ENCODE results near the gene ITPR3.

The ITPR3 gene

DNA sequence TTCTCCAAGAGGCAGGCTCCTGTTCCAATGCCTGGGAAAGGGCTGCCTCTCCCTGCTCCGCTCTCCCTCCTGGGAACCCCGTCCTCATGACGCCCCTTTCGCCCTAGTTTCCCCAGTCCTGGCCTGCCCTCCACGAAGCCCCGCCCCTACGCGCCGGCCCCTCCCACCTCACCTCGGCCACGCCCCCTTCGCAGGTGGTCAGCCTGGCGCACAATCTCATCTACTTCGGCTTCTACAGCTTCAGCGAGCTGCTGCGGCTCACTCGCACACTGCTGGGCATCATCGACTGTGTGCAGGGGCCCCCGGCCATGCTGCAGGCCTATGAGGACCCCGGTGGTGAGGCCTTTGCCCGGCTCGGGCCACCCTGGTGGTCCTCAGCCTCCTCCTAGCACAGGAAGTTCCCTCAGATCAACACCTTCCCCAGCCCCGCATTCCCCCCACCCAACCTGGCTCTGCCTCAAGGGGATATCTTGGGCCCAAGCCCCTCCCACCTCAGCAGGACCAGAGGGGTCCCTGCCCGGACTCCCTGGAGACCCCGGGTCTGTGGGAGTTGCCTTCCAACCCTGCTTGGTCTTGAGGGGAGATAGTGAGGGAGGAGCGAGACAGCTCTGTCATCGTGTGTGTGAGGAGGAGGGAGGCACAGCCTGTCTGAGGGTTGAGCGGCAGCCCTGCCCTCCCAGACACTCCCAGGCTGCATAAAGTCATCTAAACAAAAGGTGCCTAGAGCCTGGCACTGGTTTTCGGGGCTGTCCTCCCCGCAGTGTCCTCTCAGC lies 50.0 kb downstream of the ITPR3 start:
- Histone ChIP-seq H3K4me1 (peaks cover 3% of the 10 kb centered on the region; the same call in 1 of the 2 replicates), H3K9me3 (no peaks in the 10 kb centered on the region), H3K4me3 (ENCODE audit: low read depth, low read length) (no peak overlapping the region), H3K36me3 (no peaks in the 10 kb centered on the region), H3K27me3 (no peaks in the 10 kb centered on the region)
- TF ChIP-seq CTCF (IDR thresholded peaks at IDR 0.05; ENCODE audit: low read depth, low read length), result no peak
- DNase-seq, result no peak

GRCh38 chr6:33671744-33672072 lies 50.6 kb downstream of the ITPR3 start:
- DNase-seq, result no peak
- Histone ChIP-seq H3K4me1 (peaks cover 3% of the 10 kb centered on the region; the same call in 1 of the 2 replicates), H3K9me3 (no peaks in the 10 kb centered on the region), H3K27me3 (no peaks in the 10 kb centered on the region), H3K4me3 (ENCODE audit: low read depth, low read length) (no peak overlapping the region), H3K36me3 (no peaks in the 10 kb centered on the region)
- TF ChIP-seq CTCF (IDR thresholded peaks at IDR 0.05; ENCODE audit: low read depth, low read length), result no peak

GRCh38 chr6:33672808-33673207 lies 51.7 kb downstream of the ITPR3 start:
- peak; percentile 51 for TF ChIP-seq CTCF (IDR thresholded peaks at IDR 0.05; ENCODE audit: low read depth, low read length)
- no peak overlapping the region for H3K4me3 ChIP-seq (ENCODE audit: low read depth, low read length)
- H3K27me3 ChIP-seq, result no peaks in the 10 kb centered on the region
- no peaks in the 10 kb centered on the region for H3K36me3 ChIP-seq
- H3K9me3 ChIP-seq, result no peaks in the 10 kb centered on the region
- peak; percentile 76 for DNase-seq
- peaks cover 3% of the 10 kb centered on the region; the same call in 1 of the 2 replicates for H3K4me1 ChIP-seq

- H3K4me3 ChIP-seq (ENCODE audit: low read depth, low read length), result no peak overlapping the region
- H3K36me3 ChIP-seq, result no peaks in the 10 kb centered on the region
- no peaks in the 10 kb centered on the region for H3K27me3 ChIP-seq
- no peak for TF ChIP-seq CTCF (IDR thresholded peaks at IDR 0.05; ENCODE audit: low read depth, low read length)
- peaks cover 3% of the 10 kb centered on the region; the same call in 1 of the 2 replicates for H3K4me1 ChIP-seq
- no peak for DNase-seq
- H3K9me3 ChIP-seq, result no peaks in the 10 kb centered on the region
These were observed 52.7 kb downstream of the ITPR3 start for GRCh38 chr6:33673851-33674250.

GRCh38 chr6:33675968-33676367 lies 54.8 kb downstream of the ITPR3 start:
- no peak for TF ChIP-seq CTCF (IDR thresholded peaks at IDR 0.05; ENCODE audit: low read depth, low read length)
- Histone ChIP-seq H3K4me3 (ENCODE audit: low read depth, low read length) (no peak overlapping the region), H3K9me3 (no peaks in the 10 kb centered on the region), H3K27me3 (no peaks in the 10 kb centered on the region), H3K36me3 (no peaks in the 10 kb centered on the region), H3K4me1 (peaks cover 3% of the 10 kb centered on the region; the same call in 1 of the 2 replicates)
- DNase-seq, result no peak

DNA sequence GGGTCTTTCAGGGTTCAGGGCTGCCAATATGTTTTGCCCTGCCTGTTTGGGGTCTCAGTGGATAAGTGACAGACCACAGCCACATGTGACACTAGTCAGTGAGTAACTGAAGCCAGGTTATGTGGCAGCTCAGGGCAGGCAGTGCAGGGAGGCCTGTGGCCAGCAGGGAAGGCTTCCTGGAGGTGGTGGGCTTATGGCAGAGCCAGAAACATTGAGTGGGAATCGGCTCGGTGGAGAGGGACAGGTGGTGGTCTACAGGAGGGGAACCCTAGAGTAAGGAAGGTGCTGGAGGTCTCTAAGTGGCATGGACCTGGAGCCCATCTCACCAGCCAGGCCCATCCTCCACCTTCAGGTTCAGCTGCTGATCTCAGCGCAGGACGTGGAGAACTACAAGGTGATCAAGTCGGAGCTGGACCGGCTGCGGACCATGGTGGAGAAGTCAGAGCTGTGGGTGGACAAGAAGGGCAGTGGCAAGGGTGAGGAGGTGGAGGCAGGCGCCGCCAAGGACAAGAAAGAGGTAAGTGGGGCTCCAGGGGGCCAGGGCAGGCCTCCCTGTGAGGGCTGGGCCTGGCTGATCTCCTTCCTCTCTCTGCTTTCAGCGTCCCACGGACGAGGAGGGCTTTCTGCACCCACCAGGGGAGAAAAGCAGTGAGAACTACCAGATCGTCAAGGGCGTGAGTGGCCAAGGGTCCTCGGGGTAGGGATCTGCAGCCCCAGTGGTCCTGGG lies 55.5 kb downstream of the ITPR3 start:
- no peak overlapping the region for H3K4me3 ChIP-seq (ENCODE audit: low read depth, low read length)
- peaks cover 3% of the 10 kb centered on the region; the same call in 1 of the 2 replicates for H3K4me1 ChIP-seq
- DNase-seq, result no peak
- H3K27me3 ChIP-seq, result no peaks in the 10 kb centered on the region
- no peak for TF ChIP-seq CTCF (IDR thresholded peaks at IDR 0.05; ENCODE audit: low read depth, low read length)
- H3K9me3 ChIP-seq, result no peaks in the 10 kb centered on the region
- H3K36me3 ChIP-seq, result no peaks in the 10 kb centered on the region

All from BE2C (cell line).